ENCODE data around the gene NOXA1. TPM values are rescaled to one million over a fixed set of nuclear protein-coding genes. Genes with fewer than 3 reads are reported as not detected.
A peak's percentile ranks its signal among the peaks of the same experiment; 100 is the strongest.

Gene NOXA1
- total RNA-seq, 1 donor: not detected

DNA sequence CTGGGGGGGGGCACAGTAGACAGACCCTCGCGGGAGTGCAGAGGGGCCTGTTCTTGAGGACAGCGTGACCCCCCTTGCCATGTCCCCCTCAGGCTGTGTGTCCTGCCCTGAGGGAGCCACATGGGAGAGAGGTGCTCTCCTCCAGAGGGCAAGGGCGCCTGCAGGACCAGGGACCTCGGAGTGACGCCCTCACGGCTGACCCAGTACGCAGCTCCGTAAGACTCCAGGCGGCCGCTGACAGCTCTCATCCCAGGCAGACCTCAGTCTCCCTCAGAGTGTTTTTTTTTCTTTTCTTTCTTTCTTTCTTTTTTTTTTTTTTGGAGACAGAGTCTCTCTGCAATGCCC is 27.6 kb upstream of the NOXA1 start:
- no peak for DNase-seq (ENCODE audit: low read depth)
- no peak overlapping the region for H3K4me3 ChIP-seq (ENCODE audit: low read depth, low read length)
- TF ChIP-seq, protein P1, sequence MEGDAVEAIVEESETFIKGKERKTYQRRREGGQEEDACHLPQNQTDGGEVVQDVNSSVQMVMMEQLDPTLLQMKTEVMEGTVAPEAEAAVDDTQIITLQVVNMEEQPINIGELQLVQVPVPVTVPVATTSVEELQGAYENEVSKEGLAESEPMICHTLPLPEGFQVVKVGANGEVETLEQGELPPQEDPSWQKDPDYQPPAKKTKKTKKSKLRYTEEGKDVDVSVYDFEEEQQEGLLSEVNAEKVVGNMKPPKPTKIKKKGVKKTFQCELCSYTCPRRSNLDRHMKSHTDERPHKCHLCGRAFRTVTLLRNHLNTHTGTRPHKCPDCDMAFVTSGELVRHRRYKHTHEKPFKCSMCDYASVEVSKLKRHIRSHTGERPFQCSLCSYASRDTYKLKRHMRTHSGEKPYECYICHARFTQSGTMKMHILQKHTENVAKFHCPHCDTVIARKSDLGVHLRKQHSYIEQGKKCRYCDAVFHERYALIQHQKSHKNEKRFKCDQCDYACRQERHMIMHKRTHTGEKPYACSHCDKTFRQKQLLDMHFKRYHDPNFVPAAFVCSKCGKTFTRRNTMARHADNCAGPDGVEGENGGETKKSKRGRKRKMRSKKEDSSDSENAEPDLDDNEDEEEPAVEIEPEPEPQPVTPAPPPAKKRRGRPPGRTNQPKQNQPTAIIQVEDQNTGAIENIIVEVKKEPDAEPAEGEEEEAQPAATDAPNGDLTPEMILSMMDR (IDR thresholded peaks at IDR 0.05; ENCODE audit: insufficient read depth, low read depth, low read length): no peak

DNA sequence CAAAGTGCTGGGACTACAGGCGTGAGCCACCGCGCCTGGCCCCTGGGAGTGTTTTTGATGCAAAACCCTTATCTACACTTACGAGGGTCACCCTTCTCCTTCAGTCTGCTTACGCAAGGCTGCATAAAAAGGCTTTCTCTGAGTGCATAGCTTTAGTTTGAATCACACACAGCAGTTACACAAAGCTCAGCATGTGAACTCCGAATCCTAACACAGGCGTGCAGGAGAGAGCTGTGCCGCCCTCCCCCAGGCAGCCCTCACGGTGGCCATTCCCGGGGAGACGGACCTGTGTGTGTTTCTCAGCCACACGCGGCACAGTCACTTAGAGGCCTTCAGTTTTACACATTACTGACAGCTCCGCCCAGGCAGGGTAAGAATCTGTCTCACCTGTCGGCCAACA is 27.0 kb upstream of the NOXA1 start:
- peak; percentile 95 for DNase-seq (ENCODE audit: low read depth)
- no peak overlapping the region for H3K4me3 ChIP-seq (ENCODE audit: low read depth, low read length)
- TF ChIP-seq, protein P1 (IDR thresholded peaks at IDR 0.05; ENCODE audit: insufficient read depth, low read depth, low read length): no peak

- TF ChIP-seq, protein P1 (IDR thresholded peaks at IDR 0.05; ENCODE audit: insufficient read depth, low read depth, low read length): no peak
- no peak overlapping the region for H3K4me3 ChIP-seq (ENCODE audit: low read depth, low read length)
- no peak for DNase-seq (ENCODE audit: low read depth)
These were observed 26.4 kb upstream of the NOXA1 start for GRCh38 chr9:137396634-137397367.

DNA sequence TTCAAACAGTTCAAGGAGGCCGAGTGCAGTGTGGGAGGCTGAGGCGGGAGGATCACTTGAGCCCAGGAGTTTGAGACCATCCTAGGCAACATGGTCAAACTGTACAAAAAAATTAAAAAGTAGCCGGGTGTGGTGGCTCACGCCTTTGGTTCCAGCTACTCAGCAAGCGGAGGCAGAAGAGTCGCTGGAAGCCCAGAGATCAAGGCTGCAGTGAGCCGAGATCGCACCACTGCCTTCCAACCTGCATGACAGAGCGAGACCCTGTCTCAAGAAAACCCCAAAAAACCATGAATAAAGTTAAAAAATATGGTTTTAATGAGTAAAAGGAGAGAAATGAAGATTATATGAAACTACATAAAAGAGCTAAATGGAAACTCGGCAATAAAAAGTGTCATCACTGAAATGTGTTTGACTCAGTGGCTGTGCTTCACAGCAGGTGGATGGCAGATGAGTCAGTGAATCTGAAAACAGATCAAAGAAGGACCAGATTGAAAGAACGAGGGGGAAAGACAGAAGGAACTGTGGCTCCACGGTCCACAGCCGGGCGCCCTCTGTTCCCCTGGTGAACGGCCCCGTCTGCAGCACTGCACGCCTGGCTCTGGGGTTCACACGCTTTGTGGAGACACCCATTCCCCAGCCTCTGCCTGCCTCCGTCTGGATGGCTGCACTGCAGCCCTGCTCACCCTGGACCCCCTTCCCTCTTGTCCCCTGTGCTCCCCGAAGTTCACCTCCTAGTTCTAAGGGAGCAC is 25.3 kb upstream of the NOXA1 start:
- DNase-seq (ENCODE audit: low read depth): no peak
- no peak overlapping the region for H3K4me3 ChIP-seq (ENCODE audit: low read depth, low read length)
- TF ChIP-seq, protein P1 (IDR thresholded peaks at IDR 0.05; ENCODE audit: insufficient read depth, low read depth, low read length): no peak

DNA sequence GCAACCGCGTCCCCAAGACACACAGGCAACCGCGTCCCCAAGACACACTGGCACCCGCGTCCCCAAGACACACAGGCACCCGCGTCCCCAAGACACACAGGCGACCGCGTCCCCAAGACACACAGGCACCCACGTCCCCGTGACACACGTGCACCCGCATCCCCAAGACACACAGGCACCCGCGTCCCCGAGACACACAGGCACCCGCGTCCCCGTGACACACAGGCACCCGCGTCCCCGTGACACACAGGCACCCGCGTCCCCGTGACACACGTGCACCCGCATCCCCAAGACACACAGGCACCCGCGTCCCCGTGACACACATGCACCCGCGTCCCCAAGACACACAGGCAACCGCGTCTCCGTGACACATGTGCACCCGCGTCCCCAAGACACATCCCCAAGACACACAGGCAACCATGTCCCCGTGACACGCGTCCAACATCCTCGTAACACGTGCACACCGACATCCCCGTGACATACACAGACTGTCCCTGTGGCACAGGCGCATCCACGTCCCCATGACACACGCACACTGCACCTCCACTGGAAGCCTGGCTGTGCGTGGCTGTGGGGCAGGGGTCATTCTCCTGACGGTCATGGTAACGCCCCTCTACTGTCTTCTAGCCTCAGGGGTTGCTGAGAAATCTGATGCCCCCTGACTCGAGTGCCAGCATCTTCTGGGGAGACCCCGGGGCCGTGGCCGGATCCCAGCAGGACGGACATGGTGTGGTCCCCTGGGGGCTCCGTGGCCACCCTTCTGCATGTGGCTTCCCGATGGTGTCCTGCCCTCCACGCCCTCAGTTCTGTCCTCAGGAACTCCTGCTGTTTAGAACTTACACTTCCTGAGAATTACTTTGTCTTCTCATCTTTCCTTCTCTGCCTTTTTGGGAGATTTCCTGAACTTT is 24.4 kb upstream of the NOXA1 start:
- TF ChIP-seq, protein P1 (IDR thresholded peaks at IDR 0.05; ENCODE audit: insufficient read depth, low read depth, low read length): no peak
- H3K4me3 ChIP-seq (ENCODE audit: low read depth, low read length): no peak overlapping the region
- no peak for DNase-seq (ENCODE audit: low read depth)

DNA sequence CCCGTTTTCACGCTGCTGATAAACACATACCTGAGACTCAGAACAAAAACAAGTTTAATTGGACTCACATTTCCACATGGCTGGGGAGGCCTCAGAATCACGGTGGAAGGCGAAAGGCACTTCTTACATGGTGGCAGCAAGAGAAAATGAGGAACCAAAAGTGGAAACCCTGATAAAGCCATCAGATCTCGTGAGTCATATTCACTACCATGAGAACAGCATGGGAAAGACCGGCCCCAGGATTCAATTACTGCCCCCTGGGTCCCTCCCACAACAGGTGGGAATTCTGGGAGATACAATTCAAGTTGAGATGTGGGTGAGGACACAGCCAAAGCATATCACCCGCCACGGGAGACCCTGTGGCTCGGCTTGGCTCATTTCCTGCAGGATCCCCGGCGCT is 20.4 kb upstream of the NOXA1 start:
- TF ChIP-seq, protein P1 (IDR thresholded peaks at IDR 0.05; ENCODE audit: insufficient read depth, low read depth, low read length): no peak
- DNase-seq (ENCODE audit: low read depth): no peak
- H3K4me3 ChIP-seq (ENCODE audit: low read depth, low read length): no peak overlapping the region

Measured in fibroblast of villous mesenchyme (primary cell).